GM18861 (cell line): ENCODE results near the gene DYRK3.
"Not testable (repeated sequence)": the region's sequence is repeated elsewhere in the genome, so short reads cannot be mapped to it uniquely, and the experiment has no call there.

ENCODE experiments used
- ATAC-seq: cut with Tn5 transposase; IDR thresholded peaks from one replicate; pipeline ENCODE4 v1.9.1; 2021; ENCODE audit not compliant: unreplicated experiment

The DYRK3 gene

GRCh38 chr1:206635080-206635977 lies at the start of gene DYRK3:
Gene DYRK3, plus strand, starts transcription at chr1:206635536. Its CDS starts 168 bp downstream, at chr1:206635704.
- ATAC-seq: peak; percentile 79

GRCh38 chr1:206586501-206587445 lies 48.6 kb upstream of the DYRK3 start:
- ATAC-seq: no peak

GRCh38 chr1:206587904-206588303 lies 47.4 kb upstream of the DYRK3 start:
- no peak for ATAC-seq

GRCh38 chr1:206588492-206588891 lies 46.8 kb upstream of the DYRK3 start:
- ATAC-seq: no peak

- no peak for ATAC-seq
Observed at GRCh38 chr1:206589206-206589605, 46.1 kb upstream of the DYRK3 start.

GRCh38 chr1:206590025-206590758 lies 45.1 kb upstream of the DYRK3 start:
- ATAC-seq: peak; percentile 54

GRCh38 chr1:206591226-206591625 lies 44.1 kb upstream of the DYRK3 start:
- no peak for ATAC-seq

GRCh38 chr1:206591696-206592095 lies 43.6 kb upstream of the DYRK3 start:
- no peak for ATAC-seq

- ATAC-seq: no peak
Observed at GRCh38 chr1:206593351-206593925, 41.9 kb upstream of the DYRK3 start.

- no peak for ATAC-seq
Observed at GRCh38 chr1:206595581-206596318, 39.6 kb upstream of the DYRK3 start.

GRCh38 chr1:206596319-206596666 lies 39.0 kb upstream of the DYRK3 start:
- no peak for ATAC-seq

- ATAC-seq: no peak
Observed at GRCh38 chr1:206600527-206600926, 34.8 kb upstream of the DYRK3 start.

GRCh38 chr1:206604861-206605260 lies 30.5 kb upstream of the DYRK3 start:
- no peak for ATAC-seq

- no peak for ATAC-seq
Observed at GRCh38 chr1:206606867-206607266, 28.5 kb upstream of the DYRK3 start.

GRCh38 chr1:206608108-206608698 lies 27.1 kb upstream of the DYRK3 start:
- ATAC-seq: no peak

- ATAC-seq: no peak
Observed at GRCh38 chr1:206609229-206609991, 25.9 kb upstream of the DYRK3 start.

- ATAC-seq: peak; percentile 73
Observed at GRCh38 chr1:206612129-206612876, 23.0 kb upstream of the DYRK3 start, which contains the start of gene EIF2D. Gene EIF2D, minus strand, starts transcription at chr1:206612465. Its CDS starts 123 bp downstream, at chr1:206612342.

- not testable (repeated sequence) for ATAC-seq
Observed at GRCh38 chr1:206626396-206626795, 8.9 kb upstream of the DYRK3 start.
